Astrocyte of the spinal cord (primary cell): ENCODE data around the gene PLA2G1B.
"Not testable (repeated sequence)": the region's sequence is repeated elsewhere in the genome, so short reads cannot be mapped to it uniquely, and the experiment has no call there.

Experiments
- DNase-seq: peaks from one replicate; pipeline ENCODE4 v3.0.0; 2011; ENCODE audit warnings: low read depth, low spot score
- H3K4me3 ChIP-seq: 2 replicates; pipeline ENCODE4 v1.5.1; 2011; ENCODE audit warnings: low read depth, mild to moderate bottlenecking, low read length, moderate library complexity
- CTCF ChIP-seq: IDR thresholded peaks from 2 replicates; pipeline ENCODE4 v1.5.1; 2012; ENCODE audit warnings: low read depth, mild to moderate bottlenecking, low read length, inconsistent platforms
- in situ Hi-C: cut with HindIII; loops from 2 replicates; pipeline ENCODE4 v1.10.0; 2017; ENCODE audit warnings: low sequenced_read_pairs

The PLA2G1B gene

GRCh38 chr12:120342175-120343038 lies 14.8 kb upstream of the PLA2G1B start:
- TF ChIP-seq CTCF: no peak
- in situ Hi-C loops: no loop called here
- no peak for DNase-seq
- H3K4me3 ChIP-seq: no peak overlapping the region

- TF ChIP-seq CTCF: no peak
- DNase-seq: no peak
- no peak overlapping the region for H3K4me3 ChIP-seq
- in situ Hi-C loops: no loop called here
These were observed 11.7 kb upstream of the PLA2G1B start for GRCh38 chr12:120339256-120339655.

- H3K4me3 ChIP-seq: no peak overlapping the region
- in situ Hi-C loops: no loop called here
- no peak for TF ChIP-seq CTCF
- DNase-seq: no peak
These were observed 10.2 kb upstream of the PLA2G1B start for GRCh38 chr12:120337730-120338129.

- DNase-seq, in situ Hi-C loops, H3K4me3 ChIP-seq: not testable (repeated sequence)
These were observed 8.8 kb upstream of the PLA2G1B start for GRCh38 chr12:120336392-120336791.

- in situ Hi-C loops, H3K4me3 ChIP-seq: not testable (repeated sequence)
- peak; percentile 32 for DNase-seq
- TF ChIP-seq CTCF: peak; percentile 76
These were observed 7.9 kb upstream of the PLA2G1B start for GRCh38 chr12:120335447-120335846.

GRCh38 chr12:120332523-120332922 lies 4.9 kb upstream of the PLA2G1B start:
- no peak overlapping the region for H3K4me3 ChIP-seq
- no peak for TF ChIP-seq CTCF
- DNase-seq: no peak
- in situ Hi-C loops: no loop called here

- in situ Hi-C loops: no loop called here
These were observed 4.5 kb upstream of the PLA2G1B start for GRCh38 chr12:120332041-120332440.

More at GRCh38 chr12:120332041-120332440, 4.5 kb upstream of the PLA2G1B start:
- DNase-seq: no peak
- TF ChIP-seq CTCF: no peak
- H3K4me3 ChIP-seq: no peak overlapping the region
